Superior temporal gyrus (tissue), 1 donor: ENCODE measurements around the gene TRMU.
"Not testable (repeated sequence)": the region's sequence is repeated elsewhere in the genome, so short reads cannot be mapped to it uniquely, and the experiment has no call there.

Experiments
- DNase-seq: peaks from one replicate; pipeline ENCODE4 v3.0.0-alpha.2; 2016; ENCODE audit errors: extremely low spot score

Gene TRMU

DNA sequence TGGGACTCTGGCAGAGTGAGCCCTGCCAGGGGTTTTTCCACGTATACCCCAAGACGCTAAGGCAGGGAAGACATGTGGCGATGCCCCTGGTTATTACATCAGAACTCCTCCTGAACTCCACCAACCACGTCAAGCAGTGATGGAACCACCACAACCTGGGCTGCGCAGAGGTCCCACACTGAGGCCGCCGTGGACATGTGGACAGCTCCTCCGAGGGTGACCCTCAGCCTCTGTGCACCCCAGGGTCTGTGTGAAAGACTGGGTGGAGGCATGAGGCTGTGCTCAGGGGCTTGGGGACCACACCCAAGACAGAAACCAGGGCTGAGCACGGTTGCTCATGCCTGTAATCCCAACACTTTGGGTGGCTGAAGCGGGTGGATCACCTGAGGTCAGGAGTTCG, 52.2 kb downstream of the TRMU start:
- DNase-seq, result no peak

GRCh38 chr22:46388647-46389046, 53.1 kb downstream of the TRMU start:
- DNase-seq, result no peak

- DNase-seq, result no peak
Observed at GRCh38 chr22:46389081-46389480, 53.6 kb downstream of the TRMU start.

DNA sequence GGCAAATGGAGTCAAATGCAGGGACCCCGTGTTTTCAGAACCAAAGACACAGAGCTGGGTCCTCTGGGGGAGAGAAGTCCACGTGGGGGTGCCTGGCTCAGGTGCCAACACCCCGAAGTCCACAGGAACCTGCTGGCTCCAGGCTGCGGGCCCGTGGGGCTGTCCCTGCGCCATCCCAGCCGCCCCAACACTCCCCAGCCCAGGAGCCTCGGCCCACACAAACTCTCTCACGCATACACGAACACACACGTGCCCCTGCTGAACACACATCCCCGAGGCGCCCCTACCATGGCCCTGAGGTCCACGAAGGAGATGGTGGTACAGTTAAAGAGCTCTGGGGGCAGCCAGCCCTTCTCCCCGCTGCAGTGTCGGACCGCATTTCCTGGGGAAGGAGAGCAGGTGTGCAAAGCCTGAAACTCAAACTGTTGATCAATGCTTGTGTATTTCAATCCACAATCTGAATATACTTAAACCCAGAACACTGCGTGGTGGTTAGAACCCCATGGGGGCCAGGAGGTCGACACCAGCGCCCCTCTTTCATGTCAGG, 54.7 kb downstream of the TRMU start:
- no peak for DNase-seq

- peak; percentile 30 for DNase-seq
Observed at GRCh38 chr22:46390652-46391301, 55.3 kb downstream of the TRMU start.

DNA sequence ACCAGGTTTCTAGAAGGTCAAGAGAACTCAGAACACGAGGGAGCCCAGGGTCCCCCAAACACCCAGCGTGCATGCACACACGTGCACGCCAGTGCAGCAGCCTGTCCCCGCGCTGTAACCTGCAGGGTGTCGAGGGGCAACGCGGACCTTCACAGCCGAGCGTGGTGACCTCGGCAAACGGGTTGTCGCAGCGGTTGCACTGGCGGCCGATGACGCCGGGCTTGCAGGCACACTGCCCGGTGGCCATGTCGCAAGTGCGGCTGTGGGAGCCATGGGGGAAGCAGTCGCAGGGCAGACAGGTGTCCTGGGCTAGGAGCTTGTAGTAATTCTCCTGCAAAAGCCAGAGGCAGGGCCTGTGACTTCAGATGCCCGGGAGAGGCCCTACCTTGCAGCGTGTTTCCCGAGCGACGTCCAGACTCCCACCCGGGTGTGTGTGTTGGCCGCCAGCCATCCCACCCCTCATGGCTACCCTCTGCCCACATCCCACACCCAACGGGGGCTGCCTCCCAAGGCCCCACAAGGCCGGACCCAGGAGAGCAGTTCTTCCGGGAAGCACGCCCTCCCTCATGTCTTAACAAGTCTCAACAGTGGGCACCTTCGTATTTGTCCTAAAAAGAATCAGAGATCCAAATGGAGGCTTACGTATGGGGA, 56.1 kb downstream of the TRMU start:
- DNase-seq, result no peak

DNA sequence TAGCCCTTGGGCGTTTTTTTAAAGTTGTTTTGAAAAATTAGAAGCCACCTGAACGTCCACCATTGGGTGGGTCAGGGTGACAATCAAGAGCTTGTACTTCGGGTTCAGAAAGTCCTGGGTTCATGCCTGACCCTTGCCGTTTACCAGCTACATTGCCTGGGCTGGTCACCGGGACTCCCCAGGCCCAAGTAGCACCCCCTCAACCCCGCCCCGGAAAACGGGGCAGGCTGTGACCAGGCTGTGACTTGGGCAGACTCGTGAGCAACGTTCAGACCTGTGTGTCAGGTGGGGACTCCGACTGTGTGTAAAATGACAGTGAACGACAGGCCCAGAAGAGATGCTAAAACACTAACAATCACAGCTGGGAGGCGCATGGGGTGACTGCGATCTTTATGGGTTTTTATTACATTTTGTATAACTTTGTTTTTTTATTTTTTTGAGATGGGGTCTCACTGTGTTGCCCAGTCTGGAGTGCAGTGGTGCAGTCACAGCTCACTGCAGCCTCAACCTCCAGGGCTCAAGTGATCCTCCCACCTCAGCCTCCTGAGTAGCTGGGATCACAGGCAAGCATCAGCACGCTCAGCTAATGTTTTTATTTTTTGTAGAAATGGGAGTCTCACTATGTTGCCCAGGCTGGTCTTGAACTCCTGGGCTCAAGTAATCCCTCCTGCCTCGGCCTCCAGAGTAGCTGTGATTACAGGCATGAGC, 56.8 kb downstream of the TRMU start:
- no peak for DNase-seq

DNA sequence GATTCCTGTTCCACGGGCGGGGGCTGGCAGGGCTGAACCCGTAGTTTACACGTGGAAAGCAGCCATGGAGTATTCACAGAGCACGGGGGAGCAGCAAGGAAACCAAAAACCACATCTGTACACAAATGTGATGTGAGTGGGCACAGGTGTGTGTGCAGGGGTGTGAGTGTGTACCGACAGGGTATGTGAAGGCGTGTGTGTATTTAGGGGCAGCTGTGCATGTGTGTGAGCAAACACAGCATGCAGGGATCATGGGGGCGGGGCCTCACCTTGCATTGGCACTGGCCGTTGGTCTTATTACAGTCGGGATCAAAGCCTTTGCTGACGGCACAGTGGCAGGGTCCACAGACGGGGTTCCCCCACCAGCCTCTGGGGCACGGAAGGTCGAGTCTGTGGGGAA, 58.4 kb downstream of the TRMU start:
- no peak for DNase-seq

DNA sequence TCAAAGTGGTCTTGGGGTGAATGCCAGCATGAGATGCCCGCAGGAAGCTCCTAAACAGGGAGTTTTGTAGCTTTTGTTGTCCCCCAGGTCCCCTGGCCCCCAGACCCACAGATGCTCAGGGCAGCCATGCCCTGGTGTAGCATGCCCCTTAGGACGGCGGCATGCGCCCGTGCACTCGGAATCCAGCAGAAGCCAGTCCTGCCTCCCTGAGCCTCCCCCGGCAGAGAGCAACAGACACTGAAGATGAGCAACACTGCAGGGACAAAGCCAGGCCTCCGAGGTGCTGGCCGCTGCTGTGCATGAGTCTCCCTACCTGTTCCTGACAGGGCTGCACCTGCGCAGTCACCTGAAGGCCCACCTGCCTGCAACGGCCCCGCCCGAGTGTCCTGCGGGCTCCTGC, 59.1 kb downstream of the TRMU start:
- DNase-seq, result no peak

DNA sequence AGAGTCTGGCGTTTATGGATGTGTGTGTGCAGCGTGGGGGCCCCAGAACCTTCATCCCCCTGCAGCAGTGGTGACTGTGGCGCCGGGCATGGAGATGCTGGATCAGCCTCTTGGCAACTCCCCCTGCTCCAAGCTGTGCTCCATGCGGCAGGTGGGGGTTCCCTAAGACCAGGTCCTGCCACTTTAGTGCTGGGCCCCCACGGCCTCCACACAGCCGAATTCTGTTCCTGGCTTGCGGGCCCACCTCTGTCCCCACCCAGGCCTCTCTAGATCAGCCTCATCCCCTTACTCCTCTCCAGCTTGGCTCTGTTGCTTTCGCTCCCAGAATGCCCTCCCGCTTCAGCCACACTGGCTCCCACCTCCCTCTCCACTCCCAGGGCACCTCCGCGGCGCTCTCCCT, 59.6 kb downstream of the TRMU start:
- DNase-seq, result no peak

DNA sequence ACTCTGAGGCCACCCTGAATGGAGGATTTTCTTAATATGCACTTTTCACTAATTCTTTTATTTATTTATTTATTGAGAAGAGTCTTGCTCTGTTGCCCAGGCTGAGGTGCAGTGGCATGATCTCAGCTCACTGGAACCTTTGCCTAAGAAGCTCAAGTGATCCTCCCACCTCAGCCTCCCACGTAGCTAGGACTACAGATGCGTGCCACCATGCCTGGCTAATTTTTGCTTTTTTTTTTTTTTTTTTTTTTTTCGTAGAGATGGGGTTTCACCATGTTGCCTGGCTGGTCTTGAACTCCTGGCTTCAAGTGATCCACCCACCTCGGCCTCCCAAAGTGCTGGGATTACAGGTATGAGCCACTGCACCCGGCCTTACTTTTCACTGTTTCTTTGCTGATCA, 61.5 kb downstream of the TRMU start:
- not testable (repeated sequence) for DNase-seq

DNA sequence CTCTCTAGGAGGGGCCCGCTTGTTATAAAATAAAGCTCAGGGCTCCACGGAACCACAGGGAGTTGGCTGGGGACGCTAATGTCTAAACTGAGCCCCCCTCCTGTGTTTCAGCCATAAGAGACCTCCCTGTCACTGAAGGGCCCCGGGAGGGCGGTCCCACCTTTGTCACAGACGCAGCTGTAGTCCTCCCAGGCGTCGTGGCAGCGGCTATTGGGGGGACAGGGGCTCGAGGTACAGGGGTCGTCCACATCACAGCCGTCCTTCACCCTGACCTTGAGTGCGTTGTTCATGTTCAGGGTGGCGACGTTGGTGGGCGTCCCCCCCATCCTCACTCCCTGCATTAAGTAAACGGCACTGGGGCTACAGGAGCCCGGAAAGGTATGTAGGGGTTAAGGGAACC, 62.0 kb downstream of the TRMU start:
- DNase-seq, result no peak

DNA sequence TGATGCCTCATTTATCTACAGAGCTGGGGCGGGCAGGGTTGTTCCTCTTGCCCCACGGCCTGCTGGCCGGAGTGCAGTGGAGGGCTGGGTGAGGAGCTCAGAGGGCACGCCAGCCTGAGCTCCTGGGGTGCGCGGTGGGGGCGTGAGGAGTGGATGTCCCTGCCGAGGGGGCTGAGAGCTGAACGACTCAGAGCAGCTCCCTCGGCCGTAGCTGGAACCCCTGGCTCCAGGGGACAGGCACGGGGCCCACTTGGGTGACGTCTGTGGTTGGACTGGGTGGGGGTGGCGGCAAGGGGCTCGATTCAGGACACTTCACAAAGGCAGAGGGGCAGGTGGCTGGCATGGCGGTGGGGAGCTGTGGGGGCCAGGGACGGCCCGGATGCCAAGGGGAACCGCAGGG, 62.4 kb downstream of the TRMU start:
- no peak for DNase-seq

DNA sequence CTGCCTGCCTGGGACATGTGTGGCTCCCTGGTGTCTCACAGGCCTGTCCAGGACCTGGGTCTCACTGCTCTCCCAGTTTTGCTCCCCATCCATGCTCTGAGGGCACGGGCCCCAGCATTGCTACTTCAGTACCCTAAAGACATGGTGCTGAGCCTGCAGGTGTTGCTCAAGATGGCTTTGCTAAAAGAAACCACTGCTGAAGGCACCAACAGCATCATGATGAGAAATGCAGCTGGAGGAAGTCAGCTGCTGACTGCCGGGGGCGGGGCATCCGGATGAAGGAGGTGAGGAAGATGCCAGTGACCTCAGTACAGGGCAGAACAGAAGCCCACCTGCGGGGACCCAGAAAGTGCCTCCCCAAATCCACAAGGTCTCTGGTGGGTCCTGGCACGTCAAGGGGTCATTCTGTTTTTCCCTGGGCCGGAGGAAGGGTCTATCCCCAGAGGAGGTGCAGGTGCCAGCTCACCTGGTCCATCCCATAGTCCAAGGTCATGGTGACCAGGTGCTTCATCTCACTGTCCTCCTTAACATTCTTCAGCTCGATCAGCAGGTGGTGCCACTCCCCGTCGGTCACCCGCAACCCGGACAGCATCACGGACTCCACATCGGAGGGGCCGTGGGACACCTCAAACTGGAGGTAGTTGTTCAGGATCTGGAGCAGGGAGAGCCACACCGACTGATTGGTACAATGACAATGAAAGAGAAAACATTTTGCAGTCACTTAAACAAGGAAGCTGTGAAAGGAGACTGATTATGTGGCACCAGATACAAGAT, 63.9 kb downstream of the TRMU start:
- DNase-seq, result no peak

DNA sequence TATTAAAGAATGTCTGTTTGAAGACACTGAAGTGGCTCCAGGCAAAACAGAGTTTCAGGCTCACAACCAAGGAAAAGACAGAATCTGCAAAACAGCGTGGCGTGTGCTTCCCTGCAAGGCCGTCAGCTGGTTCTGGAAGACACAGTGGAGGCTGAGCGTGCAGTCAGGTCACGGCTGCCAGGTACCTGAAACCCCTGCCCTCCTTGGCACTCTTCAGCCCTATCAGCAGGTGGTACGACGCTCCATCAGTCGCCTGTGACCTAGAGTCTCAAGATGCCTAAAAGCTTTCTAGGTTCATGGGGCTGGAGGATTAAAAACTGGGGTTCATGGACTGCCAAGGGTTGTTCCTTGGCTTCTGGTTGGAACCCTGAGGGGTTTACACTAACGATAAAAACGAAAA, 65.9 kb downstream of the TRMU start:
- no peak for DNase-seq

GRCh38 chr22:46402505-46402904, 67.0 kb downstream of the TRMU start:
- no peak for DNase-seq

- not testable (repeated sequence) for DNase-seq
Observed at GRCh38 chr22:46403880-46404279, 68.4 kb downstream of the TRMU start.

DNA sequence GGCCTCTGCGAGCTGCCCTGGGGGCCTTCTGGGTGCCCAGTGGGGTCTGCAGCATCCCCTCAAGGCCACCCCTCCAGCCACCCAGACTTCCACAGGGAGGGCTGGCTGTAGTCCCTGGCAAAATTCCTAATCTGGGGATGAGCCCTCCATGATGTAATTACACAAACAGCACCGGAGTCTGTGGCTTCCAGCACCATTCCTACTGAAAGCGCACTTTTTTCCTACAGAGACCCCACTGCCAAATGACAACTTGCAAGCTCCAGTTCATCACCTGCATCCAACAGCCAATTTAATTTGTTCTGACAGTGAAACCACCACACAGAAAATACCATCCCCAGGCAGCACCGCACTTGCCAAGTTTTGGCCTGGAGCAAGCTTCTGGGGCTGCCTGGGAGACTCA, 70.4 kb downstream of the TRMU start:
- DNase-seq, result no peak

GRCh38 chr22:46406349-46406748, 70.8 kb downstream of the TRMU start:
- DNase-seq, result no peak

DNA sequence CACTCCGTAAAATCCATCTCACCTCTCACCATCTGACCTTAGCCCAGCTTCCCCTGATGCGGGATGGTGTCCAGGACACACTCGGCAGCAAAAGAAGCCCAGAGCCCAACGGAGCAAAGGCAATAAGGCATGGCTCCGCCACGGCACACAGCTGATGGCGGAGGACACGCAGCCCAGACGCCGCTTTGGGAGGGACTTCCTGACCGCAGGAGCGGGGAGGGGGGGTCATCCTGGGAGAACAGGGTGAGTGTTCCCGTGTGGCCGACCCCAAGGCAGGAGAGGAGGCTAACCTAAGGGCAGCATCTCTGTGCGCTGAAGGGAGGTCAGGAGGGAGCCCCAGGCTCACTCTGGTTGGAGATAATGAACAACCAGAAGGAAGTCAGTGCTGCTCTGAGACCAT, 71.3 kb downstream of the TRMU start:
- DNase-seq, result no peak
